ENCODE measurements around the gene HCN4.
"Not testable (repeated sequence)": the region's sequence is repeated elsewhere in the genome, so short reads cannot be mapped to it uniquely, and the experiment has no call there.

The HCN4 gene

GRCh38 chr15:73326157-73326556 is 42.6 kb downstream of the HCN4 start:
- DNase-seq (ENCODE audit: low read depth in 3 of 3), result no peak

- no peak for DNase-seq (ENCODE audit: low read depth in 3 of 3)
These were observed 43.4 kb downstream of the HCN4 start for GRCh38 chr15:73325191-73325861.

GRCh38 chr15:73324496-73325170 is 44.1 kb downstream of the HCN4 start:
- DNase-seq (ENCODE audit: low read depth in 3 of 3), result no peak

- DNase-seq (ENCODE audit: low read depth in 3 of 3), result no peak
These were observed 44.8 kb downstream of the HCN4 start for GRCh38 chr15:73323956-73324355.

GRCh38 chr15:73323374-73323955 is 45.3 kb downstream of the HCN4 start:
- no peak for DNase-seq (ENCODE audit: low read depth in 3 of 3)

GRCh38 chr15:73322665-73323373 is 45.9 kb downstream of the HCN4 start:
- no peak for DNase-seq (ENCODE audit: low read depth in 3 of 3)

- no peak for DNase-seq (ENCODE audit: low read depth in 3 of 3)
These were observed 47.0 kb downstream of the HCN4 start for GRCh38 chr15:73321496-73322450.

GRCh38 chr15:73320619-73321180 is 48.1 kb downstream of the HCN4 start:
- DNase-seq (ENCODE audit: low read depth in 3 of 3), result no peak

GRCh38 chr15:73319460-73320245 is 49.1 kb downstream of the HCN4 start:
- DNase-seq (ENCODE audit: low read depth in 3 of 3), result no peak

GRCh38 chr15:73318463-73319351 is 50.1 kb downstream of the HCN4 start:
- no peak for DNase-seq (ENCODE audit: low read depth in 3 of 3)

GRCh38 chr15:73317651-73318462 is 50.9 kb downstream of the HCN4 start:
- DNase-seq (ENCODE audit: low read depth in 3 of 3), result no peak

GRCh38 chr15:73313861-73314260 is 54.9 kb downstream of the HCN4 start:
- no peak for DNase-seq (ENCODE audit: low read depth in 3 of 3)

- DNase-seq (ENCODE audit: low read depth in 3 of 3), result no peak
These were observed 60.5 kb downstream of the HCN4 start for GRCh38 chr15:73308305-73308704.

- DNase-seq (ENCODE audit: low read depth in 3 of 3), result no peak
These were observed 63.2 kb downstream of the HCN4 start for GRCh38 chr15:73305331-73306211.

- no peak for DNase-seq (ENCODE audit: low read depth in 3 of 3)
These were observed 65.1 kb downstream of the HCN4 start for GRCh38 chr15:73303636-73304035.

GRCh38 chr15:73300286-73300685 is 68.5 kb downstream of the HCN4 start:
- DNase-seq (ENCODE audit: low read depth in 3 of 3), result not testable (repeated sequence)

- DNase-seq (ENCODE audit: low read depth in 3 of 3), result no peak
These were observed 70.1 kb downstream of the HCN4 start for GRCh38 chr15:73298522-73299245.

Measured in stimulated activated CD4-positive, alpha-beta T cell treated with anti-CD3 and anti-CD28 coated beads, TNF-alpha, amount 100 ng/mL, for 48 hours (primary cell).